SK-N-SH (cell line): ENCODE results near the gene CHD9. TPM values are rescaled to one million over a fixed set of nuclear protein-coding genes. Genes with fewer than 3 reads are reported as not detected.
"Not testable (repeated sequence)": the region's sequence is repeated elsewhere in the genome, so short reads cannot be mapped to it uniquely, and the experiment has no call there.

Experiments used
- CTCF ChIA-PET: fragments of 300-600, 350-600 bp; formaldehyde crosslinking; extraction: SDS; loops from one replicate; lab custom pipeline; 2021; lab: Yijun Ruan, JAX
- POLR2A ChIA-PET: fragments of 350-600 bp; sonication (Branson Sonifier 250); formaldehyde crosslinking; extraction: SDS; loops from one replicate; lab custom pipeline; 2020; ENCODE audit warnings: antibody characterized with exemption, inconsistent platforms; lab: Yijun Ruan, JAX
- DNase-seq: peaks from one replicate; pipeline ENCODE4 v3.0.0; 2012
- H2AFZ ChIP-seq: fragments of 200-600 bp; sonication (generic); 2 replicates; pipeline ENCODE4 v1.8.1; 2016; ENCODE audit warnings: antibody characterized with exemption, mild to moderate bottlenecking, low read depth
- H3F3A ChIP-seq: fragments of 200-600 bp; sonication (generic); replicated peaks from 2 replicates; pipeline ENCODE3; 2016; ENCODE audit warnings: antibody characterized with exemption, mild to moderate bottlenecking; ENCODE audit not compliant: insufficient read depth
- H3K27ac ChIP-seq, 2 experiments: fragments of 200-500 bp in 1 of 2; fragments of 200-600 bp in 1 of 2; sonication (Bioruptor generic) in 1 of 2; sonication (generic), shearing (Covaris generic) in 1 of 2; 2 replicates each; pipeline versions ENCODE4 v1.5.1 to v1.6.1; 2014 to 2016; ENCODE audit warnings: low read depth in 2 of 2, inconsistent platforms in 1 of 2, low read length in 1 of 2, mild to moderate bottlenecking in 1 of 2, mixed read lengths in 1 of 2
- H3K27me3 ChIP-seq: fragments of 200-600 bp; sonication (generic), shearing (Covaris generic); 2 replicates; pipeline ENCODE4 v1.6.1; 2016; ENCODE audit warnings: mixed run types; ENCODE audit not compliant: insufficient read depth
- H3K36me3 ChIP-seq, 2 experiments: fragments of 200-500 bp in 1 of 2; fragments of 200-600 bp in 1 of 2; sonication (Bioruptor generic) in 1 of 2; sonication (generic) in 1 of 2; replicated peaks in 1 of 2; 2 replicates each; pipeline versions ENCODE3 to v1.5.1; 2014 to 2016; ENCODE audit warnings: low read length in 1 of 2, mild to moderate bottlenecking in 1 of 2; ENCODE audit not compliant: insufficient read depth in 2 of 2, control insufficient read depth in 1 of 2
- H3K4me1 ChIP-seq, 2 experiments: fragments of 200-500 bp in 1 of 2; fragments of 200-600 bp in 1 of 2; sonication (Bioruptor generic) in 1 of 2; sonication (generic), shearing (Covaris generic) in 1 of 2; 2 replicates each; pipeline versions ENCODE4 v1.5.1 to v1.6.1; 2014 to 2016; ENCODE audit warnings: low read depth in 1 of 2, low read length in 1 of 2, mixed run types in 1 of 2; ENCODE audit not compliant: insufficient read depth in 2 of 2, control insufficient read depth in 1 of 2
- H3K4me2 ChIP-seq: fragments of 200-600 bp; sonication (generic), shearing (Covaris generic); 2 replicates; pipeline ENCODE4 v1.6.1; 2017; ENCODE audit warnings: mixed run types
- H3K4me3 ChIP-seq, 2 experiments: fragments of 200-500 bp in 1 of 2; fragments of 200-600 bp in 1 of 2; sonication (Bioruptor generic) in 1 of 2; sonication (generic), shearing (Covaris generic) in 1 of 2; 2 replicates each; pipeline versions ENCODE4 v1.5.1 to v1.8.1; 2014 to 2016; ENCODE audit warnings: low read depth in 2 of 2, inconsistent platforms in 1 of 2, low read length in 1 of 2, mild to moderate bottlenecking in 1 of 2, mixed read lengths in 1 of 2, moderate library complexity in 1 of 2
- H3K79me2 ChIP-seq: fragments of 200-600 bp; sonication (generic); 2 replicates; pipeline ENCODE4 v1.8.1; 2017; ENCODE audit warnings: mild to moderate bottlenecking; ENCODE audit not compliant: insufficient read depth
- H3K9ac ChIP-seq: fragments of 200-600 bp; sonication (generic); 2 replicates; pipeline ENCODE4 v1.6.1; 2017; ENCODE audit warnings: mixed run types
- H3K9me2 ChIP-seq: fragments of 200-600 bp; sonication (generic); 2 replicates; pipeline ENCODE4 v1.6.1; 2017; ENCODE audit warnings: mixed run types
- H3K9me3 ChIP-seq: fragments of 200-600 bp; sonication (generic); 2 replicates; pipeline ENCODE4 v1.6.1; 2017; ENCODE audit warnings: mixed run types, mild to moderate bottlenecking, moderate library complexity
- H4K20me1 ChIP-seq: fragments of 200-600 bp; sonication (generic); 2 replicates; pipeline ENCODE4 v1.6.1; 2017; ENCODE audit warnings: mild to moderate bottlenecking, mixed run types; ENCODE audit not compliant: insufficient read depth
- EP300 ChIP-seq, 2 experiments: IDR thresholded peaks; 2 replicates each; pipeline versions ENCODE4 v1.4.0 to v1.6.1; 2012; ENCODE audit warnings: borderline replicate concordance in 1 of 2, low read depth in 1 of 2, low read length in 1 of 2
- MXI1 ChIP-seq: IDR thresholded peaks from 2 replicates; pipeline ENCODE4 v1.6.1; 2012; ENCODE audit warnings: mild to moderate bottlenecking, low read depth, low read length, improper control_type of control experiment
- POLR2AphosphoS5 ChIP-seq: IDR thresholded peaks from 2 replicates; pipeline ENCODE4 v1.6.1; 2012; ENCODE audit warnings: low read depth, low read length
- TAF1 ChIP-seq: IDR thresholded peaks from 2 replicates; pipeline ENCODE4 v1.6.1; 2012; ENCODE audit warnings: low read depth, mild to moderate bottlenecking, low read length, moderate library complexity, borderline replicate concordance
- TCF12 ChIP-seq: IDR thresholded peaks from 2 replicates; pipeline ENCODE4 v1.4.0; 2012
- TEAD4 ChIP-seq: IDR thresholded peaks from 2 replicates; pipeline ENCODE4 v1.4.0; 2012; ENCODE audit warnings: mild to moderate bottlenecking, borderline replicate concordance; ENCODE audit not compliant: insufficient read depth
- WGBS: methylation state at CpG from one replicate; pipeline ENCODE4 v1.1.6; 2017; ENCODE audit warnings: low lambda C conversion rate; 5-methylcytosine and 5-hydroxymethylcytosine counted together
- polyA plus RNA-seq, 3 experiments: library from polyadenylated mRNA; depleted of rRNA; stranded (reverse); fragments of >200 nt; gene quantifications; 2 replicates each; pipeline ENCODE4 v1.2.3, GENCODE V29; 2012
- TF ChIP-seq, protein P1 (sequence below): IDR thresholded peaks from 2 replicates; pipeline ENCODE4 v1.4.0; 2012; ENCODE audit warnings: low read depth, borderline replicate concordance
- TF ChIP-seq, protein P2 (sequence below): fragments of 200-600 bp; sonication (generic); IDR thresholded peaks from 2 replicates; pipeline ENCODE4 v1.6.1; 2017; ENCODE audit warnings: antibody characterized with exemption, mild to moderate bottlenecking, moderate library complexity
- TF ChIP-seq, protein P3 (sequence below): IDR thresholded peaks from 2 replicates; pipeline ENCODE4 v1.4.0; 2012; ENCODE audit warnings: low read depth

CHD9 gene
- polyA plus RNA-seq, 1 of the 3 experiments (the other 2 are of a cell fraction) = 6.2 TPM

DNA sequence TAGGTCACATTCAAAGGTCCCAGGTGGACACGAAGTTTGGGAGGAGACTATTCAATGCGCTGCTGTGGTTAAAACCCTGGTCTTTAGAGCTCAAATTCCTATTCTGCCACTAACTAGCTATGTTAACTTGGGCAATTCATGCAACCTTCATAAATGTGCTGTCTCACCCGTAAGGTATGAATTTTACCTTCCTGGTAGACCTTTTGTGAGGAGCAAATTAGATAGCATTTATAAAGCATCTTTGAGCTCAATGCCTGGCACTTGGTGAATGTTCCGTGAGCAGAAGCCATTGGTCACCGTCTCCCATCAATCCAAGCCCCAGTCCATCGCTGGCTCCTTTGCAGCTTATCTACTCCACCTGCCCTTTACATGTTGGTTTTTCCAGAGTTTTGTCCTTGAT lies 18.7 kb upstream of the CHD9 start:
- POLR2A ChIA-PET = no interaction called here
- no peak overlapping the region for H3K4me3 ChIP-seq
- no peak overlapping the region for H3K9ac ChIP-seq
- no peaks in the 10 kb centered on the region for H3K36me3 ChIP-seq
- no peak overlapping the region for H2AFZ ChIP-seq
- H3K27ac ChIP-seq = no peak overlapping the region
- no peaks in the 10 kb centered on the region for H4K20me1 ChIP-seq
- TF ChIP-seq TEAD4 (no peak), POLR2AphosphoS5 (no peak), EP300 (IDR thresholded peaks at IDR 0.05; ENCODE audit: borderline replicate concordance in 1 of 2, low read depth in 1 of 2, low read length in 1 of 2) (no peak), MXI1 (no peak), TCF12 (no peak), TAF1 (no peak)
- TF ChIP-seq, protein P1, sequence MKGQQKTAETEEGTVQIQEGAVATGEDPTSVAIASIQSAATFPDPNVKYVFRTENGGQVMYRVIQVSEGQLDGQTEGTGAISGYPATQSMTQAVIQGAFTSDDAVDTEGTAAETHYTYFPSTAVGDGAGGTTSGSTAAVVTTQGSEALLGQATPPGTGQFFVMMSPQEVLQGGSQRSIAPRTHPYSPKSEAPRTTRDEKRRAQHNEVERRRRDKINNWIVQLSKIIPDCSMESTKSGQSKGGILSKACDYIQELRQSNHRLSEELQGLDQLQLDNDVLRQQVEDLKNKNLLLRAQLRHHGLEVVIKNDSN = no peak
- TF ChIP-seq, protein P2, sequence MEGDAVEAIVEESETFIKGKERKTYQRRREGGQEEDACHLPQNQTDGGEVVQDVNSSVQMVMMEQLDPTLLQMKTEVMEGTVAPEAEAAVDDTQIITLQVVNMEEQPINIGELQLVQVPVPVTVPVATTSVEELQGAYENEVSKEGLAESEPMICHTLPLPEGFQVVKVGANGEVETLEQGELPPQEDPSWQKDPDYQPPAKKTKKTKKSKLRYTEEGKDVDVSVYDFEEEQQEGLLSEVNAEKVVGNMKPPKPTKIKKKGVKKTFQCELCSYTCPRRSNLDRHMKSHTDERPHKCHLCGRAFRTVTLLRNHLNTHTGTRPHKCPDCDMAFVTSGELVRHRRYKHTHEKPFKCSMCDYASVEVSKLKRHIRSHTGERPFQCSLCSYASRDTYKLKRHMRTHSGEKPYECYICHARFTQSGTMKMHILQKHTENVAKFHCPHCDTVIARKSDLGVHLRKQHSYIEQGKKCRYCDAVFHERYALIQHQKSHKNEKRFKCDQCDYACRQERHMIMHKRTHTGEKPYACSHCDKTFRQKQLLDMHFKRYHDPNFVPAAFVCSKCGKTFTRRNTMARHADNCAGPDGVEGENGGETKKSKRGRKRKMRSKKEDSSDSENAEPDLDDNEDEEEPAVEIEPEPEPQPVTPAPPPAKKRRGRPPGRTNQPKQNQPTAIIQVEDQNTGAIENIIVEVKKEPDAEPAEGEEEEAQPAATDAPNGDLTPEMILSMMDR = no peak
- TF ChIP-seq, protein P3, sequence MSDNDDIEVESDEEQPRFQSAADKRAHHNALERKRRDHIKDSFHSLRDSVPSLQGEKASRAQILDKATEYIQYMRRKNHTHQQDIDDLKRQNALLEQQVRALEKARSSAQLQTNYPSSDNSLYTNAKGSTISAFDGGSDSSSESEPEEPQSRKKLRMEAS = no peak
- no peaks in the 10 kb centered on the region for H3K9me2 ChIP-seq
- peaks cover 0 to 4% of the 10 kb centered on the region in 2 experiments; a peak in 1 of 4 replicates for H3K4me1 ChIP-seq
- WGBS = 57% methylated on average over 6 of the region's 6 CpGs
- CTCF ChIA-PET = interaction anchor here (2.3 to 3.1 kb wide), 3 partner anchors 14 to 844 kb away, joined by 6 to 10 read pairs (median 10); partner anchors contain the start of gene CHD9
- no peaks in the 10 kb centered on the region for H3F3A ChIP-seq
- H3K4me2 ChIP-seq = no peak overlapping the region
- H3K79me2 ChIP-seq = no peaks in the 10 kb centered on the region
- no peaks in the 10 kb centered on the region for H3K27me3 ChIP-seq
- no peak for DNase-seq
- H3K9me3 ChIP-seq = no peaks in the 10 kb centered on the region

DNA sequence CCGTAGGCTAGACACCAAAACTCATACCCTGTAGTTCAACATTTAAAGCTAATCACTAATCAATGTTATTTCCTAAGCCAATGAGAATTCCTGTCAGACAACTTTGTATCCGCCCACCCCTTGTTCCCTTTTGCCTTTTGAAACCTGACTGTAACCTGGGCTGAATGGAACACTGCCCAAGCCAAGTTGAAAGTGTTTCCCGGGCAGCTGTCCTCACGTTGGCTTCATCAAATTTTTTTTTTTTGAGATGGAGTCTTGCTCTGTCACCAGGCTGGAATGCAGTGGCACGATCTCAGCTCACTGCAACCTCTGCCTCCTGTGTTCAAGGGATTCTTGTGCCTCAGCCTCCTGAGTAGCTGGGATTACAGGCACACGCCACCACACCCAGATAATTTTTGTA lies 18.1 kb upstream of the CHD9 start:
- H3F3A ChIP-seq, H3K27ac ChIP-seq, H3K9me2 ChIP-seq, H3K36me3 ChIP-seq, H2AFZ ChIP-seq, H3K27me3 ChIP-seq, POLR2A ChIA-PET, H3K9me3 ChIP-seq, H3K4me2 ChIP-seq, H3K9ac ChIP-seq, DNase-seq, H3K4me1 ChIP-seq, H3K4me3 ChIP-seq, H3K79me2 ChIP-seq, H4K20me1 ChIP-seq: not testable (repeated sequence)
- 63% methylated on average over 6 of the region's 6 CpGs for WGBS
- CTCF ChIA-PET = interaction anchor here (2.3 to 3.1 kb wide), 3 partner anchors 14 to 845 kb away, joined by 6 to 10 read pairs (median 10); partner anchors contain the start of gene CHD9
